Uterus (tissue), 2 donors: ENCODE data around the gene ARSG.
"Not testable (repeated sequence)": the region's sequence is repeated elsewhere in the genome, so short reads cannot be mapped to it uniquely, and the experiment has no call there.

Source experiments
- CTCF ChIP-seq, 4 experiments: fragments of 200-600 bp in 2 of 4; fragments of 450-650 bp in 2 of 4; sonication (generic) in 2 of 4; IDR thresholded peaks; one replicate each; pipeline ENCODE4 v1.5.1; 2016 to 2019; ENCODE audit warnings: antibody characterized with exemption in 4 of 4, mild to moderate bottlenecking in 2 of 4, moderate library complexity in 1 of 4
- POLR2A ChIP-seq, 2 donors: fragments of 450-650 bp; IDR thresholded peaks; one replicate each; pipeline ENCODE4 v1.6.1; 2016; ENCODE audit warnings: antibody characterized with exemption in 2 of 2, mild to moderate bottlenecking in 1 of 2, moderate library complexity in 1 of 2

GRCh38 chr17:68276339-68276738 lies 15.0 kb upstream of the ARSG start:
- TF ChIP-seq CTCF, POLR2A (IDR thresholded peaks at IDR 0.05): not testable (repeated sequence)
